SHP77 treated with DMSO at 0.1 percent for 48 hours (cell line): ENCODE results near the gene FBXL7.

Experiments used
- DNase-seq: peaks from one replicate; lab custom pipeline; 2025; lab: John Stamatoyannopoulos, UW

FBXL7 gene

DNA sequence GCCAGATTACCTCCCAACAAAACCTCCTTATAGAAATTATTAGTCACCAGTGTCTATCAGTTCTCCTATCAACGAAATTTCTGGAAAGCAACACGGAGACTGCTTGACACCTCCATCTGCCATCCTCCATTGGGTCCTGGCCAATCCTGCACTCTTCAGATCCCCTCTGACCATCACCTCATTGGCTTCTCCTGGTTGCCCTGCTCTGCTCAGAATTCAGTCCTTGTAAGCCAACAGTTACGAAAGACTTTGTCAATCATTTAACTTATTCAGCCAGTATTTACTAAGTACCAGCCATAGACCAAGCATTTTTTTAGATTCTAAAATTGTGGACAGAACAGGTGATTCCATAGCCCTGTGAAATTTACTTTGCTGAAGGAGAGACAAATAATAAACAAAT lies 451.1 kb downstream of the FBXL7 start:
- no peak for DNase-seq

DNA sequence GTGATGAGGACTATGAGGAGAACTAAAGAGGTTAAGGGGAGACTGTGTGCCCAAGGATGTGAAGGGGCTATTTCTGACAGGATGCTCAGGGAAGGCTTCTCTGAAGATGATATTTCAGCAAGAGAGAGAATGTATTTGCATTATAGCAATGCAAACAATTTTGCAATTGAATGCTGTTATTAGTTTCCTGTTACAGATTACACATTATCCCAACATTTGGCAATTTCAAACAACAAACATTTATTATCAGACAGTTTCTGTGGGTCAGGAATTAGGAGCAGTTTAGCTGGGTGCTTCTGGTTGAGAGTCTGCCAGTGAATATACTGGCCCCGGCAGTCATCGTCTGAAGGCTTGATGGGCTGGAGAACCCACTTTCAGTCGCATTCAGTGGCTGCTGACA lies 451.6 kb downstream of the FBXL7 start:
- no peak for DNase-seq

DNA sequence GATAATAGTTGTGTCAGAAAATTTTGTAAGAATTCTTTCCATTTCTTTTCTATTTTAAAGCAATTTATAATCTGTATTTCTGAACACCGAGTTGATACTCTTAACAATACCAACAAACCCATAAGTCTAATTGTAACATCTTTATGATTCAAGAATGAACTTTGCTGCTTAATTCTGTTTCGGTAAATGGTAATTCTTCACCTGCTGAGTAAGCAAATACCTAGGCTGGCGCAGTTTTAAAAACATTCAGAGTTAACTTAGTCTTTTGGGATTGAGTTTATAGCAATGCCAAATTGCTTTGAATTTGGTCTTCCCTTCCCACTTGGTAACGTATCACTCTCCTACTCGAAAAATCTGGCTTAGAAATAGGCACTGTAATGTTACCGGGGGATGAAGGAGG lies 456.6 kb downstream of the FBXL7 start:
- DNase-seq, result no peak

DNA sequence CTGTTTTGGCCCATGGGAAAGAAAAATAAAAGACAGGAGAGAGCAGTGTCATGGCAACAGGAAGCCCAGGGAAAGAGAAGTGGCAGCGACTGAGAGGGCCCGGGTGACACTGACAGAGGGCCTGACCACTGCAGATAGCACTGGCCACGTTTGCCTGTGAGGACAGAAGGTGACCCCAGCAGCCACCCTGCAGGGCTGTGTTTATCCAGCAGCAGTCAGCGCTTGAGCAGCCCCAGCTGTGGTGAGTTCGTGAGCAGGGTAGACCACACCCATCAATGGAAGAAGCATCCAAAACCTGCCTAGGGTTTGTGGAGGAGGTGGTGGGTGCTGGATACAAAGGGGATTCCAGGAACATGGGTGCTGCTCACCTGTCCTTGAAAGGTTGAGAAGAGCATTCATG lies 457.1 kb downstream of the FBXL7 start:
- no peak for DNase-seq

DNA sequence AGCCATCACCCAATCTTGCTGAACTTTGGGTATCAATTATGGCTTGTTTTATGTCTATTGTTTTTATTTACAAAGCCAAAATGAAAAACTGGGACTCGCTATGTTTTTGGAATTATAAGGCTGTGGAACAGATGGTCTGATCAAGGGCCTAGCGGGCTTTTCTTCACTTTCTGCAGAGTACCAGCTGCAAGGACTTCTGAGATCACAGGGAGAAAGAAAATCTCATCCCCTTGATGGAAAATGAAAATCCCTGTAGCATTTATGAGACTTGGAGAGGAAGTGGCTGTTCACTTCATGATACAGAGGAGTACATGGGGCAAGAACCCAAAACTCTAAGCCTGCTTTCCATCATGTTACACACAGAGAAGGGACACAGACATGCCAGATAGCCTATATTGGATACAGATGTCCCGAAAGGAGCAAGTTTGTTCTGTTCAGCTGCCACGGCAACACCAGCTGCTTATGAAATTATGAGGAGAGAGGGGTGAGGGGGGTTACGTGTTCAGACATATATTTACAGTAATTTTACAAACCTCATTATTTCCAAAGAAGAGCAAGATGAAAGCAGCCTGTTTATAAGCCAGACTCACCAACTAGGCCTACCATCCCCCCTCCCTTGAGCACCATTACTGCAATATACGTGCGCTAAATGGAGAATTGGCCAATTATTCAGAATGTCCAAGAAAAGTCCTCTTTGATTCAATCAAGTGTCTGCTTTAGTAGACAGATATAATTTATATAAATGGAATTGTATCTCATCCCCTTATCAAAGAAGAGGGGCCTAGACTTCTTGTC lies 459.6 kb downstream of the FBXL7 start:
- no peak for DNase-seq

DNA sequence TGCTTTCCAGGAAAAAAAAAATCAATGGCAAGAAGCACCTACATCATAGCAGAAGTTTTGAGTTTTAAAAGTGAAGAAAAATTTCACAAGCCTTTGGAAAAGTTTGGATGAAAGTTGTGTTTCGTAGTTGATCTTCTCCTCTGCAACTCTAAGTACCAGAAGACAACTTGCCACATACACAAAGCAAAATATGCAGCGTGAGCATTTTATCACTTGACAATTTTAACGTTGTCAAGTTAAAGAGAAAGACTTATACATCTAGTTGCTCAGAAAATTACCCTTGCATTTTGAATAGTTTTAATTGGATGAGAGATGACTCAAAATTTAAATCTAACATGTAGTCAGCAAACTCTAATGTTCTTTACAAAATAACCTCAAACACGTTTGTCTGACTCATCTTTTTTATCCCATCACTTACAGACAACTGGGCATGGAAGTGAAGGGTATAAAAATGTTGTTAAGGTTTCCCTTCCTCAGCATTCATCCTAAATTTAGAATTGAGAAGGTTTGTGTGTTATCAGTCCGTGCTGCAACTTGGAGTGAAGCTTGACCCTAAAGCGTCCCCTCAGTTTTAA lies 466.2 kb downstream of the FBXL7 start:
- no peak for DNase-seq

DNA sequence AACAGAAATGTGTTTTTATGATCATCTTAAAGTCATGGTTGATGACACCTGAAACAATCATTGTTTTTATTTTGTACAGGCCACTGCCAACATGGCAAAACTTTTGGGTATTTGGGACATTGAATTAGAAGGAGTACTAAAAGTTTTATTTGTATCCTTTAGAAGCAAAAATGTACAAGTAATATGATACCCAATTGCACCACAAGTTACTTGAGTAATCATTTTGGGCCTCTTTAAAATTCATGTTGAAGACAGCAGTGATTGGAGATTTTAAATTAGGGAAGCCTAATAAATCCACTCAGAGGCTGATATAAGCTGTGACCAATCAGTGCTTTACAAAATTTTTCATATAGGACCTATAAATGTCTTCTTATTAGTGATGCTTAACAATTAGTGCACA lies 466.7 kb downstream of the FBXL7 start:
- no peak for DNase-seq

DNA sequence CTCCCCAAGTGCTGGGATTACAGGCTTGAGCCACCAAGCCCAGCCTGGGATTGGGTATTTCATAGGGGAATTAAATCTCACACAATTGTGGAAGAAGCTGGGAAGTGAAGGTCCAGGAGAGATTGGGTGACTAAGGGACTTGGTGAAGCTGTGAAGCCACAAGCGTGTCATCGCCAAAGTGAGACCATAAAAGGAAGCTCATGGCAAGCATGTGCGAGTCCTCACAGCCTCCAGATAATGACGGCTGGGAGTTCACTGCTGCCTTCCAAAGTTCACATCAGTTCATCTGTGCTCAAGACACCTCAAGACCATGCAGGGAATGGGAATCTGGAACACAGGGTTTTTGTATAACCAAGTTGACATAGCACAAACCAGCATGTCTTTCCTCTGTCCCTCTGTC lies 469.0 kb downstream of the FBXL7 start:
- no peak for DNase-seq

DNA sequence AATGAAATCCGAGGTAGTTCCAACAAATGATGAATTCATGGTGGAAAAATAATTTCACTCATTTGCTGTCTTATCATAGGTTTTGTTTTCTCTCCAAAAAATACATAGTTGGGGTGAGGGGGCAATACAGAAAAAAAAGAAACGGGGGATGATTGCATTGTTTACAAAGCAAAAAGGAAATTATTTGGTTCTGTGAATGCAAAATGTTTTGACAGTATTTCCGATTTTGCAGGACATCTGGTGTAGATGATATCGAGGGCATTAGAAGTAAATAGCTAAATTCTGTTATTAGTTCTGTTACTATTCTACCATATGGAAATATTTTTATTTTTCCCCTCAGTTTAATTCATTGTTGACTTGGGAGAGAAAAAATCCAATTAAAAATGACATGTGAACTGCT lies 477.9 kb downstream of the FBXL7 start:
- no peak for DNase-seq

DNA sequence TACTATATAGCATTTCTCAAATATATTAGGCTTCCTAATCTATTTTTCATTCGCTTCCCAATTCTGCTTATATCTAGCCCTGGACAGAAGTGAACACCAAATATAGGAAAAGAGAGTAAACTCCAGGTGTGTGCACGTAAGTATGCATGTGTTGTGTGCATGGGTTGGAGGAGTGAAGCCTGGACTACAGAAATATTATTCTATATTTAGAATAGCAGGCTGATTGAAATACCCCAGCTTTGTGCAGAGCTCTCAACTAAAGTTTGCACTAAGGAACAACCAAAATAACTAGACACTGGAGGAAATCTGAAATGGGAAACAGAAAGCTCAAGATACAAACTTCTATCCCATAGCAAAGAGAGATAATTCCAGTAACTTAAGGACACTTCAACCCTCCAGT lies 480.9 kb downstream of the FBXL7 start:
- no peak for DNase-seq

DNA sequence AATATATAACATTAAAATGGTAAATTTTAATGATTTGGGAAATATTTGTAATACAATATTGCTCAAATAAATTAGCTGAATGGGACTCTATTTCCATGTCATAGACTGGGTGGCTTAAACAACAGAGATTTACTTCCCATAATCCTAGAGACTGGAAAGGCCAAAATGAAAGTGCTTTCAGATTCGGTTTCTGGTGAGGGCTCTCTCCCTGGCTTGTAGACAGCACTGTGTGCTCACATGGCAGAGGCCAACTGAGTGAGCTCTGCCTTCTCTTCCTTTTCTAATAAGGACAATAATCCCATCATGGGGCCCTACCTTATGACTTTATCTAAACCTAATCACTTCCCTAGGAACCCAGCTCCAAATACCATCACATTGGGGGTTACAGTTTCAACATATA lies 483.4 kb downstream of the FBXL7 start:
- DNase-seq, result no peak
